HG02938 (cell line): ENCODE measurements around the gene PGAM5.
A peak's percentile ranks its signal among the peaks of the same experiment; 100 is the strongest.
"Not testable (repeated sequence)": the region's sequence is repeated elsewhere in the genome, so short reads cannot be mapped to it uniquely, and the experiment has no call there.

Source experiments
- ATAC-seq: cut with Tn5 transposase; IDR thresholded peaks from one replicate; pipeline ENCODE4 v1.9.1; 2021; ENCODE audit warnings: mild to moderate bottlenecking, moderate library complexity; ENCODE audit not compliant: unreplicated experiment

The PGAM5 gene

DNA sequence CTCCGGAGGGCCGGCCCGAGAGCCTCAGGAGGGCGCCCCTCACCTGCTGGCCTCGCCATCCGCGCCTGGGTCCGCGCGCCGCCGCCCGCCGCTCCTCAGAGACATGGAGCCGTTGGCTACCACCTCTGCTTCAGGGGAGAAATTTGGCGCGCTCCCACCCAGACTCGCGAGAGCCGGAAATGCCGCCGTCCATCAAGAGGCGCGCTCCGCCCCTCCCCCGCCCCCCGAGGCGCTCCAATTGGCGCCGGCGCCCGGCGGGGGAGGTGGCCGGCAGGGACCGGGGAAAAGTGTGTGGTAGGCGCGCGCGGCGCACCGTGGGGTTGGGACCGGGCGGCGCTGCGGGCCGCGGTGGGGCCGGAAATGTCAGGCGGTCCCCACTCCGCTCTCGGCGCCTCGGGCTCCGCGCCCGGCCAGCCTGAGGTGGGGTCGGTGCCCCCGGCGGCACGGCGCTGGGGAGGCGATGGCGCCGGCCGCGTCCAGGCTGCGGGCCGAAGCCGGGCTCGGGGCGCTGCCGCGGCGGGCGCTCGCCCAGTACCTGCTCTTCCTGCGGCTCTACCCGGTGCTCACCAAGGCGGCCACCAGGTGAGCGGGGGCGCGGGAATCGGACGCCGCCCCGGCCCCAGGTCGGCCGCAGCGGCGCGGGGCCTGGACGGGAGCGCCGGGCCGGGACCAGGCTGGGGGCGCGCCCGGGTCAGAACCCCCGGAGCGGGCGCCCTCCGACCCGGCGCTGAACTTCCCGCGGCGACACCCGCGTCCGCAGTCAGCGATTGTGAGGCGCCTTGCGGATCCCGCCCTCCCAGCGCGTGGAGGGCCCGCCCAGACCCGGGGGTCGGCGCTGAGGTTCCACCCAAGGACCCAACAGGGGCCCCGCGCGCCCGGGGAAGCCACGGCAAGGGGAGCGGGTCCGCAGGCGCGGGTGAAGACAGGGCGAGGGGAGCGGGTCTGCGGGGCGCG, 23.2 kb upstream of the PGAM5 start, which contains the start of the genes POLE and PXMP2:
POLE (minus strand) TSS at position 132 of the 954 bp plus-strand sequence; CDS start at position 105, 27 bp downstream.
PXMP2 (plus strand) TSS at position 377 of the 954 bp plus-strand sequence; CDS start at position 461, 84 bp downstream.
- ATAC-seq, result peak; percentile 84

DNA sequence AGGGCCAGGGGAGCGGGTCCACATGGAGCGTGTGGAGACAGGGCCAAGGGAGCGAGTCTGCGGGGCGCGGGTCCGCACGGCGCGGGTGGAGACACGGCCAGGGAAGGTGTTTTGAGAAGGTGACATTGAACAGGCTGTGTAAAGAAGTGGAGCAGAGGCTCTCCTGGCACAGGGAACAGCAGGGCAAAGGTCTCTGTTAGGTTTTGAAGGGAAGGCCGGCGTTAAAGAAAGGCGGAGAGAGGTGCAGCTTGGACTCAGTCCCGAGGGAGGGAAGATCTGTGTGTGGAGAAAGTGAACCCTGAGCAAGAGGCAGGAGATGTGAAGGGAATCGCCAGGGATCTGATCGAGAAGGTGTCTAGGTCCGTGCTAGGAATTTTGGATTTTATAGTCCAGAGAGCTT, 21.4 kb upstream of the PGAM5 start:
- no peak for ATAC-seq

DNA sequence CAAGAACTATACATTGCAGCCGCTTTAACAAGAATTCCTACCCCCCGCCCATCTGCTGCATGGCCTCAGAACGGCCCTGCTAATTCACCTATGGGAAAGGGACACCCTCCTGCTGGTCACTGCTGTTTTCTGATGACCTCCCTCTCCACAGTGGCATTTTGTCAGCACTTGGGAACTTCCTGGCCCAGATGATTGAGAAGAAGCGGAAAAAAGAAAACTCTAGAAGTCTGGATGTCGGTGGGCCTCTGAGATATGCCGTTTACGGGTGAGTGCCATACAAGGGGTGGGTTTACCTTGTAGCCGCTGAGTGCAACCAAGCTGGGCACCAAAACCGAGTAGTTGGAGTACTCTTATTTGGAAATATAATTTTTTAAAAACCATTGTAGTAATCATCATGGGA, 20.5 kb upstream of the PGAM5 start:
- no peak for ATAC-seq

DNA sequence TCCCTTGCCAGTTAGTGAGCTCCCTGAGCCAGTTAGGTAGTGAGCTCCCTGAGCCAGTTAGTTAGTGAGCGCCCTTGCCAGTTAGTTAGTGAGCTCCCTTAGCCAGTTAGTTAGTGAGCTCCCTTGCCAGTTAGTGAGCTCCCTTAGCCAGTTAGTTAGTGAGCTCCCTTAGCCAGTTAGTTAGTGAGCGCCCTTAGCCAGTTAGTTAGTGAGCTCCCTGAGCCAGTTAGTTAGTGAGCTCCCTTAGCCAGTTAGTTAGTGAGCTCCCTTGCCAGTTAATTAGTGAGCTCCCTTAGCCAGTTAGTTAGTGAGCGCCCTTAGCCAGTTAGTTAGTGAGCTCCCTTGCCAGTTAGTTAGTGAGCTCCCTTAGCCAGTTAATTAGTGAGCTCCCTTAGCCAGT, 18.6 kb upstream of the PGAM5 start:
- not testable (repeated sequence) for ATAC-seq

DNA sequence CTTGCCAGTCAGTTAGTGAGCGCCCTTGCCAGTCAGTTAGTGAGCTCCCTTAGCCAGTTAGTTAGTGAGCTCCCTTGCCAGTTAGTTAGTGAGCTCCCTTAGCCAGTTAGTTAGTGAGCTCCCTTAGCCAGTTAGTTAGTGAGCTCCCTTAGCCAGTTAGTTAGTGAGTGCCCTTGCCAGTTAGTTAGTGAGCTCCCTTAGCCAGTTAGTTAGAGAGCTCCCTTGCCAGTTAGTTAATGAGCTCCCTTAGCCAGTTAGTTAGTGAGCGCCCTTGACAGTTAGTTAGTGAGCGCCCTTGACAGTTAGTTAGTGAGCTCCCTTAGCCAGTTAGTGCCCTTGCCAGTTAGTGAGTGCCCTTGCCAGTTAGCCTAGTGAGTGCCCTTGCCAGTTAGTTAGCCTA, 15.8 kb upstream of the PGAM5 start:
- ATAC-seq, result not testable (repeated sequence)

DNA sequence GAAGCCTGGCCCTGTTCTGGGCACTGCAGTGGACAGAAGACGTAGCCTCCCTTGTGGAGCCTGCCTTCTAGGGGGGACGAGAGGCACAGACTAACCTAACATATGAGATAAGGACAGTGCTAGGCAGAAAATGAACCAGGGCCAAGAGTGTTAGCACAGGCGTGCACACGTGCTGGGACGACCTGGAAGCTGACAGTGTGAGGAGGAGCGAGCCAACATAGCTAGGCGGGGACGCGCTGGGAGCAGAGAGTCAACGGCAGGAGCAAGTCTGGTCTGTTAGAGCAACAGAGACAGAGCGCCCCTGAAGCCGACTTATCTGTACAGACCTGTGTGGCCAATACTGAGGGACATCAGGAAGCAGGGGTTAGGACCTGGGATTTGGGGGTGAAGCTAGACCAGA, 15.2 kb upstream of the PGAM5 start:
- no peak for ATAC-seq

DNA sequence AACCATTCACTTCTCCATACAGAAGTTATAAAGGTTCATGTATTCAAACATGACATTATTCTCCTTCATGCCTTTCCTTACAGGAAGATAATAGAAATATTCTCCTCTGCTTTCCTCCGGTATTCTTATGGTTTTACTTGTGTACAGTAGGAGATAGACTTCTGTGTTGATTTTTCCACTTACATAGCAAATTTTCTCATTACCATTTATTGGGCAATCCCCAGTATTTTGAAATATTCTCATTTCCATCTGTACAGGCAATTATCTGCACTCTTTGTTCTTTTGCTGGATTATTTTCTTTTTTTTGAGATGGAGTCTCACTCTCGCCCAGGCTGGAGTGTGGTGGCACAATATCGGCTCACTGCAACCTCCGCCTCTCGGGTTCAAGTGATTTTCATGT, 12.3 kb upstream of the PGAM5 start:
- no peak for ATAC-seq

DNA sequence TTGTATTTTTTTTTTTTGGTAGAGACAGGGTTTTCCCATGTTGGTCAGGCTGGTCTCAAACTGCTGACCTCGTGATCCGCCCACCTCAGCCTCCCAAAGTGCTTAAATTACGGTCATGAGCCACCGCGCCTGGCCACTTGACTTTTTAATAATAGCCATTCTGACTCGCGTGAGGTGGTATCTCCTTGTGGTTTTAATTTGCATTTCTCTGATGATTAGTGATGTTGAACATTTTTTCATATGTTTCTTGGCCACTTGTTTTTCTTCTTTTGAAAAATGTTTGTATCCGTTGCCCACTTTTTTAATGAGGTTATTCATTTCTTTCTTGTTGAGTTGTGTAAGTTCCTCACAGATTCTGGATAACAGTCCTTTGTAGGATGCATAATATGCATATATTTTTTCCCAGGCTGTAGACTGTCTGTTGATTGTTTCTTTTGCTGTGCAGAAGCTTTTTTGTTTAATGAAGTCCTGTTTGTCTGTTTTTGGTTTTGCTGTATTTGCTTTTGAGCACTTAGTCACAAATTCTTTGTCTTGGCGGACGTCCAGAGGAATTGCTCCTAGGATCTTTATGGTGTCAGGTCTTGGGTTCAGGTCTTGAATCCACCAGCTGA, 10.3 kb upstream of the PGAM5 start:
- ATAC-seq, result no peak

DNA sequence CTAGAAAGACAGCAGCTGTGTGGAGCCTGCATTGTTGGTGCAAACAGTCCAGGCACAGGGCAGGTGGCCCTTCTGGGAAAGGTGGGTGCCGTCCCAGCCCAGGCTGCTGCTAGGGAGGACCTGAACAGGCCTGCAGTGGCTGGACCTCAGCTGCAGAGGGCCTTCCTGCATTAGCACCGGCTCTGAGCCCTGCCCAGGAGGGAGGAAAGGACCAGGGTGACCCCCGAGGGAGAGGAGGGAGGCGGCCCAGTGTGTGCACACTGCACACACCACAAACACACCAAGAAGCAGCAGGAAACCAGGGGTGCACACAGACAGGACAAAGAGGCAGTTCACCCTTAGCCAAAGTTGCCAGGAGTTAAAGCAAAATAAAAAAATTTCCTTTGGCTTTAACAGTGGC, 8.0 kb upstream of the PGAM5 start:
- ATAC-seq, result no peak

DNA sequence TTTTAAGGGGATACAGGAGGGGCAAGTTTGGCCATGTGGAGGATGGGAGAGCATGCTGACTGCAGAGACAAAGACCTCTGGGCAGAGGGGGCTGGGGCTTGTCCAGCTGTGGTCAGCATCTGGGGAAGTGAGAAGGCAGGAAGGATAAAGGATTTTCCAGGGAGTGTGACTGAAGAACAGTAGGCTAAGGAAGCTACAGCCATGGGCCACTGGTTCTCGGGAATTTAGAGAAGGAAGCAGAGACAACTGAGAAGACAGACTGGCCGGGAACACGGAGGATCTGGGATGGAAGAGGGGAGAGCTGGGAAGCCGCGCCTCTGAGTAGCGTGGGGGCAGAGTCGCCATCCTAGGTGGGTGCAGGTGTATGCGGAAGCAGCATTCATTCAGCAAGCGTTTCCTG, 7.0 kb upstream of the PGAM5 start:
- no peak for ATAC-seq

DNA sequence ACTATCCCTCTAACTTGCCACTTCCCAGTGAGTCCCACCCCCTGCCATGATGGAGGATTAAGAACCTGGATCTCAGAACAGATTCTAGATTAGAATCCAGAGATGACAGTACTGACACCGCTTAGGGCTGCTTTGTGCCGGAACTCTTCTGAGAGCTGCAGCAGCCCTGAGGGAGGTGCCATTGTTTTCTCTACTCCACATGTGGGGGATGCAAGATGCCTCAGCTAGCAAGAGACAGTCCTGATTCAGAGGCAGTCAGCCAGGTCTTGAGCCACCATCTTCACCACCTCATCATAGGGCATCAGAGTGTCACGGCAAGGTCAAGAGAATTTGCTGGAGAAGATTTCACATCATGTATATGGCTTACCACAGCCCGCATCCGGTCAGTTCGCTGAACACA, 3.4 kb upstream of the PGAM5 start:
- no peak for ATAC-seq

DNA sequence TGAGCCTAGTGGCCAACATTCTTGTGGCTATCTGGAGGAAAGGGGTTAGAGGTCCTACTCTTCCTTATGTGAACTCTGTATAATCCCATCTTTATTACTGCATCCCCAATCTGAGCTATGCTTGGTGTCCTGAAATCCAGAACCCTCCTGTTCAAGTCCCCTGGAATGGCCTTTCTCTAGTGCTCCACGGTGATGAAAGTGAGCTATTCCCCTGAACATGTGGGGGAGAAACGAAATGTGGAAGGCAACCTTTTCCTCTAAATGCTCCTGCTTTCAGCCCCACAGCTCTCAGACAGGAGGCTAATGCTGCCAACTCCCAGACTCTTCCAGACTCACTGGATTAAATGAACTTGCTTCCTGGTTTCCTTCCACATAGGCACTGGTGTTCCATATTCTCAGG, 2.5 kb upstream of the PGAM5 start:
- ATAC-seq, result no peak

DNA sequence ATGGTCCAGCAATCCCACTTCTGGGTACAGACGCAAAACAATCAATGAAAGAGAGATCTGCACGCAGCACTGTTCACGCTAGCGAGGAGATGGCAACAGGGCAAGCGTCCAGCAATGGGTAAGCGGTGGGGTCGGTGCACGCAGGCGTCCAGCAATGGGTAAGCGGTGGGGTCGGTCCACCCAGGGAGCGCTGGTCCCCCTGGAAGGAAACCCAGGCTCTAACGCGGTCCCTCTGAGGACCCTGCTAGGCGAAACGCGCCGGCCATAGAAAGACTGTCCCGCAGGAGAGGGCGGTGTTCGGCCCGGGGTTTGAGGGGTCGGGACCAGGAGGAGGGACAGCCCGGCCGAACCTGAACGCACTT, 618 bp upstream of the PGAM5 start:
- peak; percentile 30 for ATAC-seq

DNA sequence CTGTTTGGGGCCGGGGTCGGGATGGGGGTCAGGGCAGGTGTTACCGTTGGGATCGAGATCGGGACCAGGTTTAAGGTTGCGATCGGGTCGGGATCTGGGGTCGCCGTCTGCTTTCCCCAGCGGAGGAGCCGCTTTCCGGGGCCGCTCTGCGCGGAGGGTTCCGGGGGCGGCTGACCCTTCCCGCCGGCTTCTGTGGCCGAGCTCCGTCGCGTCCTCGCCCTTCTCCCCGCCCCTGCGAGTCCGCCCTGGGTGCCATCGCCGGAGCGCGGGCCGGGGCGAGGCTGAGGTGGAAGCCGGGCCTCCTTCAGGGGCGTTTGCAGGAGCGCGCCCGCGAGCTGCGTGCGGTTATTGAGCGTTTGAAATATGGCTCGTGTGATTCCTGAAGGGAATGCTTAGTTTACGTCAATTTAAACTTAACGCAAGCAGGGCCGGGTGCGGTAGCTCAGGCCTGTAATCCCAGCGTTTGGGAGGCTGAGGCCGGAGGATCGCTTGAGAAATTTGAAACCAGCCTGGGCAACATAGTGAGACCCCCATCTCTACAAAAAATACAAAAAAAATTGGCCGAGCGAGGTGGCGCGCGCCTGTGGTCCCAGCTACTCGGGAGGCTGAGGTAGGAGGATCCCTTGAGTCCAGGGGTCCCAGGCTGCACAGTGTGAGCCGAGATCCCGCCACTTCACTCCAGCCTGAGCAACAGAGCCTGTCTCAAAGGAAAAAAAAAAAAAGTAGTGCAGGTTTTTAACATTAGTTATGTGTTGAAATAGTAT, 620 bp downstream of the PGAM5 start:
- ATAC-seq, result peak; percentile 14

DNA sequence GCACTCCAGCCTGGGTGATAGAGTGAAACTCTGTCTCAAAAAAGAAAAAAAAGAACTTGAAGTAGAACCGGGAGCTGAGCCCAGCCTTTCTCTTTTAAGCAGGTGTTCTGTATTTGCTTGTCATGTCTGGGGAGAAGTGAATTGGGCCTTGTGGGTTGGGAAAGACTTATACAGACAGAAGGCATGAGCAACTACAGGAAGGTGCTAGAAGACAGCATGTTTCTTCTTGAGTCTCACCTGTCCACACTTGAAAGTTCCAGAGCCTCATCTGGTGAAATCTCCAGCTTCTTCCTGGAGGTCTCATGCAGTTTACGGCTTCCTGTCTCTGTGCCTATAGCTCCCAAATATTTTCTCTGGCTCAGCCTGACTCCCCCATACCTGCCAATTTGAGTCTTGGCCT, 2.5 kb downstream of the PGAM5 start:
- no peak for ATAC-seq

DNA sequence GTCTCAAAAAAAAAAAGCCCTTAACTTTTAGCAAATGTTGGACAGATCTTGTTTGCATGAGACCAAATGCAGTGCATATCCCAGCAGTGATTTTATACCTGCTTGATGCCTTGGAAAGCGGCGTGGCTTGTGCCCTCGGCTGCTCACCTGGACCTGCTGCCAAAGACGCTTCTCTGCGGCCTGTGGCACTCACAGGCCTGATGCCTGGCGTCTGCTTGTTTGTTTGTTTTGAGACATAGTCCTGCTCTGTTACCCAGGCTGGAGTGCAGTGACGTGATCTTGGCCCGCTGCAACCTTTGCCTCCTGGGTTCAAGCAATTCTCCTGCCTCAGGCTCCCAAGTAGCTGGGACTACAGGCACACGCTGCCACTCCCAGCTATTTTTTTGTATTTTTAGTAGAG, 5.2 kb downstream of the PGAM5 start:
- no peak for ATAC-seq

DNA sequence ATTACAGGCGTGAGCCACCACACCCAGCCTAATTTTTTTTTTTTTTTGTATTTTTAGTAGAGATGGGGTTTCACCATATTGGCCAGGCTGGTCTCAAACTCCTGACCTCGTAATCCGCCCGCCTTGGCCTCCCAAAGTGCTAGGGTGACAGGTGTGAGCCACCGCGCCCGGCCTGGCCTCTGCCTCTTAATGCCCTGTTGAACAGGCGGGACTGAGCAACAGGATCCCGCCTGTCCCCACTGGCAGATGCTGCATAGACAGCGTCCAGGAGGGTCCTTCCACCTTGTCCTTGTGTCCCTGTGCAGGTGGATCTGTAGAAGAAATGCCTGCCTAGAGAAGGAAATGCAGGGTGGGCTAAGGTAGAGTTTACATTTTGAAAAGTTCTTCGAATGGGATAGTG, 5.7 kb downstream of the PGAM5 start:
- ATAC-seq, result no peak

DNA sequence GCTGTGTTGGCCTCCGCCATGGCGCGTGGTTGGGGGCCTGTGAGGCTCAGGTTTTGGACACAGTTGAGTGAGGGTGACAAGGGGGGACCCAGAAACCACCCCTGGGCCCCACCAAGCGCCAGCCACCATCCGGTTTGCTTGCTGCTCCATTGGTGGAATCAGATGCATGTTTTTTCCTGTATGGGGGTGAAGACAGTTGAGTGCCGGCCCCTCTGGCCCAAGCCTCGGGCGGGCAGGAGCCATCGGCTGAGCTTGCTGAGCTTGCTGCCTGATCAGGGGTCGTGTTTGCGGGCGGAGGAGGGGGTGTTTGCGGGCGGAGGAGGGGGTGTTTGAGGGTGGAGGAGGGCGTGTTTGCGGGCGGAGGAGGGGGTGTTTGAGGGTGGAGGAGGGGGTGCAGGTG, 6.4 kb downstream of the PGAM5 start:
- no peak for ATAC-seq

DNA sequence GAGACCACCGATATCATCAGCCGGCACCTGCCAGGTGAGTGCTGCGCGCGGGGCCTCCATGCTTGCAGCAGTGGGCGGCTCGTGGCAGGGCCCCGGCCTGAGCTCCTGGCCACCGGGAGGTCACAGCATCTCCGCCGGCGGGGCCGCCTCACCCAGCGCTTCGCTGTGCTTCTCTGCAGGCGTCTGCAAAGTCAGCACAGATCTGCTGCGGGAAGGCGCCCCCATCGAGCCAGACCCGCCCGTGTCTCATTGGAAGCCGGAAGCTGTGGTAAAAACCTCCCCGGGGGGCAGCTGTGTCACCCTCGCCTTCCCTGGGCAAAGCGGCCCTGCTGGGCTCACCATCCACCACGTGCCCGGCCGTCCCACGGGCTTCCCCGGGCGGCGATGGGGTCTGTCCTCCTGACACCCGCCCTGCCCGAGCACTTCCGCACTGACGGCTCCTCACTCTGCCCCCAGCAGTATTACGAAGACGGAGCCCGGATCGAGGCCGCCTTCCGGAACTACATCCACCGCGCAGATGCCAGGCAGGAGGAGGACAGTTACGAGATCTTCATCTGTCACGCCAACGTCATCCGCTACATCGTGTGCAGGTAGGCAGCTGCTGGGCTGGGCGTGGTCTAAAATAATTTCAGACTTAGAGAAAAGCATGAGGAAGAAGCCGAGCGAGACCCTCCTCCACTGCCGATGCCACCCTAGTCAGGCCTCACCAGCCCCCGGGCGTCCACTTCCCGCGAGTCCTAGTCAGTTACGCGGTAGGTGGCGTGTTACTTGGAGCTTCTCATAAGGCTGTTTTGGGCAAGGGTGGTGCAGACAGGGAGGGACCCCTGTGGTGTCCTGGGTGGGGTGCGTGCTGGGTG, 7.1 kb downstream of the PGAM5 start:
- no peak for ATAC-seq

DNA sequence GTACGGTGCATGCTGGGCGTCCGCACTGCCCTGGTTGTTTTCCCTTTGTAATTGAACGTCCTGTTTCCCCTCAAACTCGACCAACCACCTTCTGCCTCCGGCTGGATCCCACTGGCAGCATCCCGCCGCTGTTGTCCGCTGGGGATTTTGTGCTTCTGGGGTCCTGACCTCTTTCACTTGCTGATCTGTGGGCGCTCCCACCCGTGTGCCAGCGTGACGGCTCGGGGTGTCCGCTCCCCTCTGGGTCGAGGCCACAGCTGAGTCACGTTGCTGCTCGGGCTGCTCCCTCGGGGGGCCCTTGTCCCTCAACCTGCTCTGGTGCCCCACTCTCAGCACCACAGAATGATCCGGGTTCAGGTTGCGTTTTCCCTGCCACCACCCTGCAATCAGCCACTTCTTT, 8.0 kb downstream of the PGAM5 start:
- no peak for ATAC-seq
